NT2/D1 (cell line): ENCODE measurements around the gene ZNF316.
"Not testable (repeated sequence)": the region's sequence is repeated elsewhere in the genome, so short reads cannot be mapped to it uniquely, and the experiment has no call there.

ENCODE experiments used
- SUZ12 ChIP-seq: IDR thresholded peaks from 2 replicates; pipeline ENCODE4 v1.6.1; 2011; ENCODE audit not compliant: insufficient read length, insufficient read depth; ENCODE audit errors: extremely low read depth
- YY1 ChIP-seq: IDR thresholded peaks from 2 replicates; pipeline ENCODE4 v1.6.1; 2011; ENCODE audit not compliant: insufficient read length, insufficient read depth
- ZNF274 ChIP-seq: IDR thresholded peaks from 2 replicates; pipeline ENCODE4 v1.6.1; 2011; ENCODE audit warnings: mild to moderate bottlenecking, low read depth, low read length

DNA sequence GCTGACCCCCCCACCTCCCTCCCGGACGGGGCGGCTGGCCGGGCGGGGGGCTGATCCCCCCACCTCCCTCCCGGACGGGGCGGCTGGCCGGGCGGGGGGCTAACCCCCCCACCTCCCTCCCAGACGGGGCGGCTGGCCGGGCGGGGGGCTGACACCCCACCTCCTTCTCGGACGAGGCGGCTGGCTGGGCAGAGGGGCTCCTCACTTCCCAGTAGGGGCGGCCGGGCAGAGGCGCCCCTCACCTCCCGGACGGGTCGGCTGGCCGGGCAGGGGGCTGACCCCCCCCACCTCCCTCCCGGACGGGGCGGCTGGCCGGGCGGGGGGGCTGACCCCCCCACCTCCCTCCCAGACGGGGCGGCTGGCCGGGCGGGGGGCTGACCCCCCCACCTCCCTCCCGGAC is 33.7 kb downstream of the ZNF316 start:
- TF ChIP-seq YY1, SUZ12, ZNF274: not testable (repeated sequence)
